T-helper 22 cell (primary cell): ENCODE data around the gene FAM193B.
"Not testable (repeated sequence)": the region's sequence is repeated elsewhere in the genome, so short reads cannot be mapped to it uniquely, and the experiment has no call there.

Experiments used
- DNase-seq: peaks from one replicate; pipeline ENCODE4 v3.0.0-alpha.2; 2020; ENCODE audit warnings: low read depth

FAM193B gene

GRCh38 chr5:177485753-177486152 is 68.6 kb downstream of the FAM193B start:
- DNase-seq, result not testable (repeated sequence)

DNA sequence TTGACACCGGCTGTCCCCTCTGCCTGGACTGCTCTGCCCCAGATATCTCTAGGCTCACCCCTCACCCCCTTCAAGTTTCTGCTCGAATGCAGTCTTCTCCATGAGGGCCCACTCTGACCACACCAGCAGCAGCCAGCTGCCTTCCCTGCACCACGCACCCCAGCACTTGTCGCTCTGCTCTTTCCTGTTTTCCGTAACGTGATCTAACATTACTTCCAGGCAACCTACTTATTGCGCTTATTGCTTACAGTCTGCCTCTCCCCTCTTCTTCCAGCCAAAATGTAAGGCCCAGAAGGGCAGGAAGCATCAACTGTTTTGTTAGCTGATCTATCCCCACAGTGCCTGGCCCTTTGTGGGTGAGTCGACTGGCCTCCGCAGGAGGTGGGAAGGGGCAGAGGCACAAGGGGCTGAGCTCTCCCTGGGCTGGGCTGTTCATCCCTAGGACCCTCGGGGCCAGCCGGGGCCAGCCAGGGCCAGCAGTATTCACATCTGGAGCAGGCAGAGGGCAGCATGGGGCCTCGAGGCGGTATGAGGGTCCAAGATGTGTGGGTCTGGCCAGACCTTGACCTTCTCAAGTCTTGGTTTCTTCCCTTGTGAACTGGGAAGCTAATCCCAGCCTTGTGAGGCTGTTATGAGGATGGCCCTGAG is 69.3 kb downstream of the FAM193B start:
- DNase-seq, result no peak

DNA sequence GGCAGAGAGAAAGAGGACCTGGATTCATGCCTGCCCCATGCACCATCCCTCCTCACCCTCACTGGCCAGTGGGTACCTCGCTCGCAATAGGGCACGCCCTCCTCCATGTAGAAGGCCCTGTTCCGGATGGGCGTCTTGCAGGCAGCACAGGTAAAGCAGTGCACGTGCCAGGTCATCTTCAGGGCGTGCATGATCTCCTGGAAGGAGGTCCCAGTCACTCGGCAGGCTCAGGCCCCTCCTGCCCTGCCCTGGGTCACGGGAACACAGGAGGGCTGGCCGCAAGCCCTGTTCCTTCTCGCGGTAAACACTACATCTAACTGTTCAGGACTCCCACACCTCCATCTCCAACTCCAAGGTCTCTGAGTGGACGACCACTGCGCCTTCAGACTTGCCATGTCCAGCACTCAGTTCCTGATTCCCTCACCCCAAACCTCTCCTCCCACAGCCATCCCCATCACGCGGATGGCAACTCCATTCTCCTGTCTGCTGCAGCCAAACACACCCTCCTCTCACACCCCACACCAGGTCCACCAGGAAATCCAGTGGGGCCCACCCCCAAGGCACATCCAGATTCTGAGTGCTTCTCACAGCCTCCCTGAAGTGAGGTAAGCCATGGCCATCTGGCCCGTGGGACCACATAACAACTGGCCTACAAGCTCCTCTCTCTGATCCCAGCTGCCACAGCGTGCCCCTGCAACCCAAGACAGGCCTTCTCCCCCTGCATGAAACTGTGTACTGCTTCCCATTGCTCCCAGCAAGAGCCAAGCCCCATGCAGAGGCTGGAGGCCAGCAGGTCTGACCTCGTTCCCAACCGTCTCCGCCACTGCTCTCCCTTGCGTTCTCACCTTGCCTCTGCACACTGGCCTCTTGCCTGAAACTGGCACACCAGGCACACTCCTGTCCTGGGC is 70.1 kb downstream of the FAM193B start:
- DNase-seq, result no peak

DNA sequence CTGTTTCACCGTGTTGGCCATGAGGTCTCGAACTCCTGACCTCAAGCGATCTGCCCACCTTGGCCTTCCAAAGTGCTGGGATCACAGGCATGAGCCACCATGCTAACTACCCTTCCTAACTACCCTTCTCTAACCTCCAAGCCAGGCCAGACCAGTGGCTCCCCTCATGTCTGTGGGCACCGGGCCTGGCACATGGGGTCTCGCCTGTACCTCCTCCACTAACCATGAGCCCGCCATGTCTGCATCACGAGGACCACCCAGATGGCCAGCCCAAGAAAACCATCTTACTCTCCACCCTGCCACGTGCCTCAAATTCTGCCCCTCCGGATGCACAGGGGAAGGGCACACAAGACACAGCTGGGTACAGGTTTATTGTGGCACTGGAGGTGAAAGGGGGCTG is 71.3 kb downstream of the FAM193B start:
- DNase-seq, result no peak

GRCh38 chr5:177482359-177482795 is 72.0 kb downstream of the FAM193B start:
- DNase-seq, result no peak

DNA sequence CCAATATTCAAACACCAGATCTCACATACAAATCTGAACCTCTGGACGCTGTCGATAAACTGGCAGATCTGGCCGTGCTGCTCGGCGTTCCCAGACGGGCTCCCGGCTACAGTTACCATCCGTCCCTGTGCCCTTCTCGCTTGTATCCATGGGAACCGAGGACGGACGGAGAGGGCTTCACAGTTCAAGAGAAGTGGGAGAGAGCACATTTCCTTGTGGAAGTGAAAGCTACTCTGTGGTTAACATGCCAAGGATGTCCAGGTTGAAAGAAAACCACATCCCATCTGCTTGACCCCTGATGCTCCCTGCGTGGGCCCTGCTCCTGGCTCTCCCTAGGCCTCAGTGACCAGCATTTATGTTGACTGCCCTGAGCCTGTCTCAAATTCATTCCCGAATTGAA is 74.6 kb downstream of the FAM193B start:
- DNase-seq, result no peak

DNA sequence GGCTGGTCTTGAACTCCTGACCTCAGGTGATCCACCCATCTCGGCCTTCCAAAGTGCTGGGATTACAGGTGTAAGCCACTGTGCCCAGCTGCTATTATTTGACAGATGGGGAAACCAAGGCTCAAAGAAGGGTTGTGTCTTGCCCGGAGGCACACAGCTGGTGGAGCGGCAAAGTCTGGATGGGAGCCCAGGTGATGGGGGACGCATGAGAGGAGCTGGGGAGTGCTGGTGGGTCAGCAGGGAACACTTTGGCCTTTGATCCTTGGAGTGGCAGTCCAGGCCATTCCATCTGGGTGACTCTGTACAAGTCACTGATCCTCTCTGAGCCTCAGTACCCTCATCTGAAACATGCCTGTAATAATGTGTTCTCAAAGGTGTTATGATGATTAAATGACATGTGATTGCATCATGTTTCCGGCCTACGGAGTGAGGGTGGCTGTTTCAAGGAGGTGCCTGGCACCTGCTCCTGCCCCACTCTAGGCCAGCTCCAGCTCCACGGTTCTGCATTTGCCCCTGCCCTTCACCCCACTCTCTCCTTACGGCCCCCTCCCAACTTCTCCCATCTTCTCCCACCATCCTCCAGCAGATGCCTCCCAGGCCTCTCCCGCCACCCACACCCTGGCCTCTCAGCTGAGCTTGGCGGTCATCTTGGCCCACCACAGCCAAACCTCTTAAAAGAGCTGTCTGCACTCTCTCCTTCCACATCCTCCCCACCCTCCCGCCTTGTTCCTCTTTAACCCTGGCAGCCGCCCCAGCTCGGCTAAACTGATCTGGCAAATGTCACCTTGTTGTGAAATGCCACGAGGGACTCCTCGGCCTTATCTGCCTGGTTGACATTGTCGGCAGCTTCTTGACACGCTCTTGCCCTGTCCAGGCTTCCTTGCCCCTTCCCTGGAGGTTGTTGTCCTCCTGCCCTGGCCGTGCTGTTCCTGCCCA is 75.4 kb downstream of the FAM193B start:
- no peak for DNase-seq

GRCh38 chr5:177477701-177478477 is 76.5 kb downstream of the FAM193B start:
- DNase-seq, result no peak

DNA sequence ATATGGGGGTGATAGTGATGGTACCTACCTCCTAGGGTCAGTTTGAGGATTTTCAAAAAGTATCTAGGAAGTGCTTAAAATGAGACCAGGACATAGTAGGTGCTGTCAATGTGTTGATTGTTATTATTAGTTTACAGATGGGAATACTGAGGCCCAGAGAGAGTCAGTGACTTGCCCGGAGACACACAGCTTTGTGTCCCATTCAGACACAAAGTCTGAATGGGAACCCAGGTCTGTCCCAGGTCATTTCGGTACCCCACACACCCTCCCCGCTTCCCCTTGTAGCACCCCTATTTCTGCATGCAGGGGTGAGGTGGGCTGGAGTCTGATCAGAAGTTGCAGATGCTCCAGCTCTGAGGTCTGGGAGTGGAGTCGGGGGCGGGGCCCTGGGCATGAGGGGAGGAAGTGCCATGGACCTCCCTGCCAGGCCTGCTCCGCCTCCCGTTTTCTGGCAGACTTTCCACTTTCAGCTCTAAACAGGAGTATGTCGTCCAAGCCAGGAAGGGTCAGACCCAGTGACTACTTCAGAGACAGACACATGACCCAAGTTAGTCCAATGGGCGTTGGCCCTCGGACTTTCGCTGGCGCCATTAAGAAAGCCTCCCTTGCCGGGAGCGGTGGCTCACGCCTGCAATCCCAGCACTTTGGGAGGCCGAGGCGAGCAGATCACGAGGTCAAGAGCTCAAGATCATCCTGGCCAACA is 77.7 kb downstream of the FAM193B start:
- DNase-seq, result no peak

DNA sequence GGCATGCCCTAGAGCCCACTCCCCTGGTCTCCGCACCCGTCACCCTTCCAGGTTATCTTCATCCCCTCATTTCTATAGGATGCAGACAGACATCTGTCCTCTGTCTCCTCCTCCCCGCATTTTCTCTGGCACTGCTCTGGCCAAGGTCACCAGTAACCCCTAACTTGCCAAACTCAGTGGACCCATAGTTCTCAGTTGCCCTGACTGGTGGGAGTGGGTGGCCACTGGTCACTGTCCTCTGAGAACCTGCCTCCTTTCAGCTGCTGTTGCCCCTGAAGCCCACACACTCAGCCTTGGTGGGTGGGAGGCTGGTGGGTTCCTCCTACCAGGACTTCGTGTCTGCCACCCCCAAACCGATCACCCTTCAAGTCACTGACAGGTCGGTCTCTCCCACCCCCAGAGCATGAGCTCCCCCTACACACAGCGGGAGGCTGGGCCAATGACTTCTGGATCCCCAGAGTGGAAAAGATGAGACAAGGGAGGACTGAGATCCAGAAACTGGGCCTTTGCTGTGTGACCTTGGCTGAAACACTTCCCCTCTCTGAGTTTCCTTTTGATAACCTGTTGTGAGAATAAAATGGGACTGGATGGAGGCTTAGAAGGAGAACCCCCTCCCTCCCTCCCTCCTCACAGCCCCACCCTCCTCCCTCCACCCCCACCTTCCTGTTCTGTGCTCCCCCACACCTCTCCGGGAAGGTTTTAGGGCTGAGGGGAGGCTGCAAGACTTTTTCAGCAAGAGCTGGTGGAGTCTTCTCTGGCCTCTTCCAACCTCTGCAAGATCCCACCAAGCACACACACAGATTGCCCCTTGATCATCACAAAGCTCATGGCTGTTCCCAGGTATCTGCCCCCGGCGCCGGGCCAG is 78.6 kb downstream of the FAM193B start:
- no peak for DNase-seq

GRCh38 chr5:177474846-177475562 is 79.4 kb downstream of the FAM193B start:
- DNase-seq, result no peak

GRCh38 chr5:177474002-177474476 is 80.3 kb downstream of the FAM193B start:
- DNase-seq, result no peak

DNA sequence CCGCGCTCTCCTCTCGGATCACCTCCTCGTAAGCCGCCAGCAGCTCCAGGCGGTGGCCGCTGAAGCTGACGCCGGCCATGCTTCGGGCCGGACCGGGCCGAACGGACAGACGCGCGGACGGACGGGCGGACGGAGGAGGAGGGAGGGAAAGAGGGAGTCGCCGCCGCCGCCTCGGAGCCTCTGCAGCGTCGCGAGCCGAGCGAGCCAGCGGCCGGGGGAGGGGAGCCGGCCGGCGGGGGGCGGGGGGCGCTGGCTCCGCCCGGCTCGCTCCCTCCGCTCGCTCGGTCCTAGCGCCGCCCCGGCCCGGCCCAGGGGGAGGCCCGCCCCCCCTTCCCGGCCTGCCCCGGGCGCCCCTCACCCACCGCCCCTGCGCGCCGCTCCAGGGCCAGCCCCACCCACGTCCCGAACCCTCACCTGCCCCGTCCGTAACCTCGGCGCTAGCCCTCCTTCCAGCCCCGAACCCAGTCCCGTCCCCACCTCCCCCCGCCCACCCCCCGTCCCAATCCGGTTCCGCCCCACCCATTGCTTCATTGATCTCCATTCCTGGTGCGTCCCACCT is 80.8 kb downstream of the FAM193B start, which contains the start of gene DBN1:
Gene DBN1 (minus strand): TSS at position 192 of the 559 bp plus-strand sequence. CDS start 113 bp downstream, at position 79.
- no peak for DNase-seq

- DNase-seq, result peak; percentile 28
Measured at GRCh38 chr5:177472460-177473442, 81.6 kb downstream of the FAM193B start.

DNA sequence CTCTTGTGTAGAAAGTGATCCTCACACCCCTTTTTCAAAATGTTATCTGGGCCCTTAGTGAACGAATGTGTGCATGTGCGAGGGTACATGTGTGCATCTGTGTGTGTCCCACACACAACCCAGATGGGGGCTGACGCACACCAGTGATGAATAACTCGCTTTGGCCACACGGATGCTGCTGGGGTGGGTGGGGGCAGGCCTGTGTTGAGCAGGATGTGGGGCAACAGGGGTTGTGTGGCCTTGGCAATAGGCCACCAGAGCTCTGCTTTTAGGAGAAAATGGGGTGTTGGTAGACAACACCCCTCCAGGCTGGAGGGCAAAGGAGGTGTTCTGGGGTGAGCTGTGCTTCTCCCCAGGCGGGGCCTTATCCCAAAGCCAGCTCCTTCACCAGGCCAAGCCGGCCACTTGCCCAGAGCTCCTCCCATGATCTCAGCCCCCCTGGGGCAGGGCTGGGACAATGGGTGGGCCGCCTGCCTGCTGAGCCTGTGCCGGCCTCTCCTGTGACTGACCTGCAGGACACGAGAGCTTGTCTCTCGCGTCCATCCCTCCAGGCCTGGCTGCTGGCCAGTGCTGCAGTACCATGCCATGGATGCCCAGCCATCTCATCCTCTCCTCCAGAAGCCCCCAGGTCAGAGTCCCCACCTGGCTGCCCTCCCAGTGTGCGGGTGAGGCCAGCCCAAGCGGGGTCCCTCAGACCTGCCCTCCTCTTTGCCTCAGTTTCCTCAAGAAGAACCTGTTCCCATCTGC is 82.6 kb downstream of the FAM193B start:
- no peak for DNase-seq

DNA sequence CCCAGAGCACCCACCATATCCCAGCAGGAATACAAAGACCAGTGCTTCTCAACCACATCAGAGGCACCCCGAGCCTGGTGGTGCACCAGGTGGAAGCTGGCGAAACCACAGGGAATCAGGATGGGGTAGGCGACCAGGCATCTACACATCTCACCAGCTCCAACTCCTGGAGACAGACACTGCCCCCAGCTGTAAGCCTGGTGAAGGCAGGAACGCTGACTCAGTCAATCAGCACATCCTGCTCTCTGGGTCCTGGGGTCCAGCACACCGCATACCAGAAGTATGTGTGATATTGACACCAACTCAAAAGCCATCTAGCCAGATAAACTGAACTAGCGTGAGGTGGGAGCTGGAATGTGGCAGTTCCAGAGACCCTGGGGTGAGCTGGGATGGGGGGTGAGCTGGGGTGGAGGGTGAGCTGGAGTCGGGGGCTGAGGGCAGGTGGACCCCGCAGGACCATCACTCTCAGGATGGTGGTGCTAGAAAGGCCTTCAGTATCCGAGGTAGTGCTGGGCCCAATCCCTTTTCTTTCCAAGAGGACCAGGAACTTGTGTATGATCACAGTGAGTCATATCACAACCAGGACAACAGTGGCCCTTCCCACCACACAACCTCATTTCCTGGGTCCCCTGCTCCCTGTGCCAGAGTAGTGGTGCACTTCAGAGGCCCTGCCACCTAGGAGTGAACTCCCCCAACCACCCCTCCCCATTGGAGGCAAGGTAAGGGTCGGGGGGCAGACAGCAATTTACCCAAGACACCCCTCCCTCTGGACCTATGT is 83.4 kb downstream of the FAM193B start:
- DNase-seq, result no peak
